Measurements from ENCODE around the gene SLC32A1.

The SLC32A1 gene

DNA sequence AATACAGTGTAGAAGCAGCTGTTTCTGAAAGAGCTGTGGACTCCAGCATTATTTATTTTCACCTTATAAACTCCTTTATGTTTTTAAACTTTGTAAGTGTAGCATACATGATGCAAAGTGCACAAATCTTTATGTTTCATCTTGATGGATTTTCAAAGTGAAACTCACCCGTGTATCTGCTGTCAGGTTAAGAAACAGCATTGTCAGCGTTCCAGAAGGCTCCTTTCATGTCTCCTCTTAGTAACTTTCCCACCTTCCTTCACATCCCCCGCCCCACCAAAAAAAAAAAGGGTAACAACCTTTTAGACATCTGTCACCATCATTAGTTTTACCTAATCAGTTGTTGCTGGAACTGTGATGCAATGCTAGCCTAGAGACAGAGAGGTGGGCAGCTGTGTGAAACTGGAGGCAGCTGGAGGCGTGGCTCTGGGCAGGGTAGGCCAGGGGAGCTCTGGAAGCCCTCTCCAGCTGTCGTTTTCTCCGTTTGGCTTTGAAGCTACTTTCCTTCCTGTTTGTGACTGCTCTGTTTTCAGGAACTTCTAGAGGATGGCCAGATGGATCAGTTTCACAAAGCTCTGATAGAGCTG lies 31.1 kb downstream of the SLC32A1 start:
- Histone ChIP-seq H4K20me1 (ENCODE audit: insufficient read depth, low read length, poor library complexity, severe bottlenecking) (peaks cover 13% of the 10 kb centered on the region), H3K4me3 (ENCODE audit: low read length, poor library complexity, severe bottlenecking) (no peak overlapping the region), H3K4me2 (ENCODE audit: low read depth, low read length, poor library complexity, severe bottlenecking) (no peak overlapping the region), H3K9me2 (replicated peaks; ENCODE audit: low read depth, low read length) (no peaks in the 10 kb centered on the region), H3K79me2 (ENCODE audit: insufficient read depth, low read length) (peaks cover 11% of the 10 kb centered on the region; the same call in 1 of the 2 replicates), H3K9me3 (ENCODE audit: insufficient read depth, low read depth, low read length) (no peaks in the 10 kb centered on the region), H3K9ac (ENCODE audit: low read depth, low read length, poor library complexity, severe bottlenecking) (no peak overlapping the region), H3K27me3 (ENCODE audit: insufficient read depth, low read length, poor library complexity, severe bottlenecking) (no peaks in the 10 kb centered on the region), H2AFZ (ENCODE audit: low read length) (no peak overlapping the region), H3K4me1 (ENCODE audit: insufficient read depth, low read length, poor library complexity, severe bottlenecking) (peaks cover 9% of the 10 kb centered on the region), H3K36me3 (ENCODE audit: insufficient read depth, low read length) (peaks cover 36% of the 10 kb centered on the region), H3F3A (ENCODE audit: low read depth) (no peaks in the 10 kb centered on the region)
- TF ChIP-seq, protein P1, sequence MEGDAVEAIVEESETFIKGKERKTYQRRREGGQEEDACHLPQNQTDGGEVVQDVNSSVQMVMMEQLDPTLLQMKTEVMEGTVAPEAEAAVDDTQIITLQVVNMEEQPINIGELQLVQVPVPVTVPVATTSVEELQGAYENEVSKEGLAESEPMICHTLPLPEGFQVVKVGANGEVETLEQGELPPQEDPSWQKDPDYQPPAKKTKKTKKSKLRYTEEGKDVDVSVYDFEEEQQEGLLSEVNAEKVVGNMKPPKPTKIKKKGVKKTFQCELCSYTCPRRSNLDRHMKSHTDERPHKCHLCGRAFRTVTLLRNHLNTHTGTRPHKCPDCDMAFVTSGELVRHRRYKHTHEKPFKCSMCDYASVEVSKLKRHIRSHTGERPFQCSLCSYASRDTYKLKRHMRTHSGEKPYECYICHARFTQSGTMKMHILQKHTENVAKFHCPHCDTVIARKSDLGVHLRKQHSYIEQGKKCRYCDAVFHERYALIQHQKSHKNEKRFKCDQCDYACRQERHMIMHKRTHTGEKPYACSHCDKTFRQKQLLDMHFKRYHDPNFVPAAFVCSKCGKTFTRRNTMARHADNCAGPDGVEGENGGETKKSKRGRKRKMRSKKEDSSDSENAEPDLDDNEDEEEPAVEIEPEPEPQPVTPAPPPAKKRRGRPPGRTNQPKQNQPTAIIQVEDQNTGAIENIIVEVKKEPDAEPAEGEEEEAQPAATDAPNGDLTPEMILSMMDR (conservative IDR thresholded peaks at IDR 0.05; ENCODE audit: low read length), result no peak
- no peak for TF ChIP-seq EZH2phosphoT487 (IDR thresholded peaks at IDR 0.05; ENCODE audit: borderline replicate concordance)

DNA sequence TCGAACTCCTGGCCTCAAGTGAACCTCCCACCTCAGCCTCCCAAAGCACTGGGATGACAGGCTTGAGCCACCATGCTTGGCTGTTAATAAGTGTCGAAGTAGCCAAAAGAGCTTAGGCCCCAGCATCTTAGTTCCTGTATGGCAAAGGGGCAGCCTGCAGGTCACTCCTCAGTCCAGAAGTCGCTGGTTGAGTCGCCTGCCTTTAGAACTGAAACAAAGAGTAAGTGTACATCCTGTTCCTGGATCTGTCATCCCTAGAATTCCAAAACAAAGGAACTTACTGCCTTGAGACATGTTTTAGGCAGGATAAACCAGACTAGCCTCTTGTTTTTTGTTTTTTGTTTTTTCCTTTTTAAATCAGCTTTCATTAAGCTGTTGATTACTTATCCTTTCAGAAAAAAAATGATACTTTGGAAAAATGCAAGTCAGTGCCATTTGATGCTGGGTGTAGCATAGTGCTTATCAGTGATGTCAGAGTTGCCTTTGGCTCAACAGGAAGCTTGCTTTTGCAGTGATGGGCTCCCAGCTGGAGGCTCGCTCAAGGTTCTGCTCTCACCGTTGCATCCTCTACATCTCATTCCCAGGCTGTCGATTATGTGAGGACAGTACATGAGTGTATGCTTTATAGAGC lies 33.0 kb downstream of the SLC32A1 start:
- 0 out of 2 replicates have a peak, but pooled peaks cover 3% of the 10 kb centered on the region for H3K79me2 ChIP-seq (ENCODE audit: insufficient read depth, low read length)
- no peak overlapping the region for H3K4me2 ChIP-seq (ENCODE audit: low read depth, low read length, poor library complexity, severe bottlenecking)
- H2AFZ ChIP-seq (ENCODE audit: low read length), result no peak overlapping the region
- peaks cover 44% of the 10 kb centered on the region for H3K36me3 ChIP-seq (ENCODE audit: insufficient read depth, low read length)
- H3K4me3 ChIP-seq (ENCODE audit: low read length, poor library complexity, severe bottlenecking), result no peak overlapping the region
- H4K20me1 ChIP-seq (ENCODE audit: insufficient read depth, low read length, poor library complexity, severe bottlenecking), result no peaks in the 10 kb centered on the region
- TF ChIP-seq, protein P1 (conservative IDR thresholded peaks at IDR 0.05; ENCODE audit: low read length), result no peak
- TF ChIP-seq EZH2phosphoT487 (IDR thresholded peaks at IDR 0.05; ENCODE audit: borderline replicate concordance), result no peak
- H3K27me3 ChIP-seq (ENCODE audit: insufficient read depth, low read length, poor library complexity, severe bottlenecking), result no peaks in the 10 kb centered on the region
- no peaks in the 10 kb centered on the region for H3F3A ChIP-seq (ENCODE audit: low read depth)
- no peaks in the 10 kb centered on the region for H3K9me3 ChIP-seq (ENCODE audit: insufficient read depth, low read depth, low read length)
- H3K9ac ChIP-seq (ENCODE audit: low read depth, low read length, poor library complexity, severe bottlenecking), result no peak overlapping the region
- no peaks in the 10 kb centered on the region for H3K9me2 ChIP-seq (replicated peaks; ENCODE audit: low read depth, low read length)
- no peaks in the 10 kb centered on the region for H3K4me1 ChIP-seq (ENCODE audit: insufficient read depth, low read length, poor library complexity, severe bottlenecking)

DNA sequence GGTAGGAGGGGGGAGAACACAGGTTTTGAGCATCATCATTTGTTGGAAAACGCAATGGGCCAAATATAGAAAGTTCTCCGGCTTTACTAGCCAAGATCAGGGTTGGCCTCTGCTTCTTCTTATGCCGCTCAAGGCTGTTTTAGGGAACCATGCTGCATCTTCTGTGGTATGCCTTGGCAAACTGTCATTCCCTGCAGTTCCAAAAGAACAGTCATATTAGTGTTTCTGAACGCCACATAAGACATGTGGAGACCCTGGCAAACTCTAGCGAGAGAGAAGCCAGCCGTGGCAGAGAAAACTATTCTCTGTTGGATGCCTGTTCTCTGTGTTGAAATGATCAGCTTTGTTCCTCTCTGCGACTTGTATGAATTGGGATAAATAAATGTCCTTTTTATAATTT lies 34.8 kb downstream of the SLC32A1 start:
- Histone ChIP-seq H3K4me3 (ENCODE audit: low read length, poor library complexity, severe bottlenecking) (no peak overlapping the region), H3K27me3 (ENCODE audit: insufficient read depth, low read length, poor library complexity, severe bottlenecking) (no peaks in the 10 kb centered on the region), H2AFZ (ENCODE audit: low read length) (no peak overlapping the region), H3K36me3 (ENCODE audit: insufficient read depth, low read length) (peaks cover 52% of the 10 kb centered on the region), H3F3A (ENCODE audit: low read depth) (no peaks in the 10 kb centered on the region), H3K79me2 (ENCODE audit: insufficient read depth, low read length) (no peaks in the 10 kb centered on the region), H4K20me1 (ENCODE audit: insufficient read depth, low read length, poor library complexity, severe bottlenecking) (no peaks in the 10 kb centered on the region), H3K9me3 (ENCODE audit: insufficient read depth, low read depth, low read length) (no peaks in the 10 kb centered on the region), H3K4me1 (ENCODE audit: insufficient read depth, low read length, poor library complexity, severe bottlenecking) (no peaks in the 10 kb centered on the region), H3K4me2 (ENCODE audit: low read depth, low read length, poor library complexity, severe bottlenecking) (no peak overlapping the region), H3K9ac (ENCODE audit: low read depth, low read length, poor library complexity, severe bottlenecking) (no peak overlapping the region), H3K9me2 (replicated peaks; ENCODE audit: low read depth, low read length) (no peaks in the 10 kb centered on the region)
- no peak for TF ChIP-seq EZH2phosphoT487 (IDR thresholded peaks at IDR 0.05; ENCODE audit: borderline replicate concordance)
- TF ChIP-seq, protein P1 (conservative IDR thresholded peaks at IDR 0.05; ENCODE audit: low read length), result no peak
